Activated naive CD4-positive, alpha-beta T cell treated with anti-CD3 and anti-CD28 coated beads, Interleukin-2, amount 50 U/mL, for 72 hours (primary cell): Measurements from ENCODE around the gene CALN1. TPM values are rescaled to one million over a fixed set of nuclear protein-coding genes. Genes with fewer than 3 reads are reported as not detected.
"Not testable (repeated sequence)": the region's sequence is repeated elsewhere in the genome, so short reads cannot be mapped to it uniquely, and the experiment has no call there.

ENCODE experiments used
- ATAC-seq, 2 donors: fragments of 150-1000 bp; cut with Tn5 transposase; 2 replicates each; pipeline ENCODE4 v1.10.0; 2021; ENCODE audit warnings: mild to moderate bottlenecking in 2 of 2, moderate library complexity in 2 of 2
- DNase-seq, 2 donors: peaks; one replicate each; pipeline ENCODE4 v3.0.0; 2021 to 2022; ENCODE audit warnings: low spot score in 2 of 2
- H3K27ac Mint-ChIP-seq, 2 donors: one replicate each; pipeline ENCODE4 v1.8.0; 2022; ENCODE audit warnings: mild to moderate bottlenecking in 2 of 2, mixed read lengths in 2 of 2
- H3K36me3 Mint-ChIP-seq, 2 donors: one replicate each; pipeline ENCODE4 v1.8.0; 2022; ENCODE audit warnings: mixed read lengths in 2 of 2
- H3K9me3 Mint-ChIP-seq, 2 donors: one replicate each; pipeline ENCODE4 v1.8.0; 2022; ENCODE audit warnings: mixed read lengths in 2 of 2
- total RNA-seq, 2 donors: library from RNA; stranded (reverse); gene quantifications; one replicate each; pipeline ENCODE4 v1.2.3, GENCODE V29; 2022

CALN1 gene
- total RNA-seq, 2 donors from 2014 or later, result not detected

DNA sequence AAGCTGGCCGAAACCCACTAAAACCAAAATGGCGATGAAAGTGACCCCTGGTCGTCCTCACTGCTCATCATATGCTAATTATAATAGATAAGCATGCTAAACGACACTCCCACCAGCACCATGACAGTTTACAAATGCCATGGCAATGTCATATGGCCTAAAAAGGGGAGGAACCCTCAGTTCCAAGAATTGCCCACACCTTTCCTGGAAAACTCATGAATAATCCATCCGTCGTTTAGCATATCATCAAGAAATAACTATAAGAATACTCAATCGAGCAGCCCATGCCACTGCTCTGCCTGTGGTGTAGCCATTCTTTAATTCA is 422.0 kb downstream of the CALN1 start:
- Mint-ChIP-seq H3K27ac (no peak overlapping the region), H3K9me3 (peaks cover 4 to 24% of the 10 kb centered on the region in 2 donors), H3K36me3 (peaks cover 0 to 5% of the 10 kb centered on the region in 2 donors)
- DNase-seq, result no peak
- ATAC-seq, result no peak

DNA sequence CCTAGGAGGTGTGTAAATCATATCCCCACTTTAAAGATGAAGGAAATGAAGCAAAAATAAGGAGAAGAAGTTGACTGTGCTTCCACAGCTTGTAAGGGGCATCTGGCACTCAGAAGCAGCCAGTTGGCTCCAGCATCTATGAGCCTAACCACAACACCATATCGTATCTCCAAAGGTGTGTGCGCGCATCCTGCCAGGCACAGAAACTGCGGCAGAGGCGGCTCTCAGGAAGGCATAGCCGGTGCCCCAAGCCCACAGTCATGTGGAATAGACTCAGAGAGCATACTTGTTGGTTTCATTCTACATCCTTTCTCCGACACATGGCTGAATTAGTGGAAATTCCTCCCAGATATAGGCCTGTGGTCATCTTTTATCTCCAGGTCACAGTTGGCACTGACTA is 423.9 kb downstream of the CALN1 start:
- no peak overlapping the region for H3K27ac Mint-ChIP-seq
- no peak for ATAC-seq
- DNase-seq, result no peak
- peaks cover 10 to 25% of the 10 kb centered on the region in 2 donors for H3K9me3 Mint-ChIP-seq
- peaks cover 0 to 5% of the 10 kb centered on the region in 2 donors for H3K36me3 Mint-ChIP-seq

DNA sequence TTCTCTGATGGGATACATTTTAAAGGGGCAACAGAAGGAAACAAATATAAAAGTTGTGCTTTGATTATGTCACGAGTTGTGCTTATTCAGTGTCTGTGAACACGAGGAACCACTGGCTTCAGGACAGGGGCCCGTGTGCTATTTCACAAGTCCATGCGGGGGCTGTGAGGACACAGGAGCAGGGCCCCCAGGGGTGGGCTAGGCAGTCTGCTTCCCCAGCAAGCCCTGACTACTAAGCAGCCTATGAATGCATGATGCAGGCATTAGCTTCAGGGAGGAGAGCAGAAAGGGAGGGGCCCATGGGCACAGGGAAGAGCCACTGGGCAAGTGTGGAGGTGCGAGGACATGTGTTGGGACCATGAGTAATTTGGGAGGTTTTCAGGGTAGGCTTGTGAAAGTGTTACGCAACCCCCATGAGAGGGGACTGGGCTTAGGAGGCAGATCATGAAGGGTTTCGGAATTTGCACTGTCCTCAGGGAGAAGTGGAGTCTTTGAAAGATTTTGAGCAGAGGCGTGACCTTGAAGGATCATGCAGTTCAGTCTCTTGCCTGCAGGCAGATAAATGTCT is 424.9 kb downstream of the CALN1 start:
- Mint-ChIP-seq H3K9me3 (peaks cover 12 to 25% of the 10 kb centered on the region in 2 donors), H3K27ac (no peak overlapping the region), H3K36me3 (peaks cover 0 to 5% of the 10 kb centered on the region in 2 donors)
- DNase-seq (no peak), ATAC-seq (no peak)

DNA sequence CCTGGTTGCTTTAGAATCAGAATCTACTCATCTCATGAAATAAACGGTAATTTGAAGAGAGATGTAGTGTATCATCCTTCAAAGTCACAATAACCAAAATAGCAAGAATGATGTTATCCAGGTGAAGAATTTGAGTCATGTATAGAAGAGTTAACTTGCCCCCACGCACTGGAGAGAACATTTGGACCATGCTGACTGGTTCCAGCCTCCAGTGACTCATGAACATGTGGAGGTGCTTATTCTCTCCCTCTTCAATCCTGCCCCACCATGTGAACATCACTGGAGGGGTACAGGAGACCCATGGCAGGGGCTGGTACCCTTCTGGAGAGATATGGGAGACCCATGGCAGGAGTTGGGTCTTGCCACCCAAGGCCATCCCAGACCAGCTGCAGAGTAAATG is 427.8 kb downstream of the CALN1 start:
- Mint-ChIP-seq H3K36me3 (peaks cover 0 to 5% of the 10 kb centered on the region in 2 donors), H3K27ac (no peak overlapping the region), H3K9me3 (peaks cover 8 to 18% of the 10 kb centered on the region in 2 donors)
- ATAC-seq (no peak), DNase-seq (no peak)

DNA sequence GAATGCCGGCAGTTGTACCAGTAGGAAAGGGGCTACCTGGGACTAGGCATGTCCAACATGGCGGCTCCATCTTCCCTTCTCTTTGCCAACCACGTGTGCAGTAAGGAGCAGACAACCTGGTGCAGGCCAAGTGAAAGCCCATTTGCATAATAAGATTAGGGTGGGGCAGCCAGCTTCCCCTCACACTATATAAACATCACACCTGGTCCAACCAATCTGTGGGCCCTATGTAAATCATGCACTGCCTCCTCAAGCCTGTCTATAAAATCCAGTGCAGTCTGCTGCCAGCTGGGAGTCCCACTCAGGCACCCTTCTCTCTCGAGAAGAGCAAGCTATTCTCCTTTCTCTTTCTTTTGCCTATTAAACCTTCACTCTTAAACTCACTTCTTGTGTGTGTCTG is 429.3 kb downstream of the CALN1 start:
- no peak for ATAC-seq
- no peak for DNase-seq
- Mint-ChIP-seq H3K27ac (no peak overlapping the region), H3K9me3 (peaks cover 8 to 15% of the 10 kb centered on the region in 2 donors), H3K36me3 (peaks cover 0 to 5% of the 10 kb centered on the region in 2 donors)

DNA sequence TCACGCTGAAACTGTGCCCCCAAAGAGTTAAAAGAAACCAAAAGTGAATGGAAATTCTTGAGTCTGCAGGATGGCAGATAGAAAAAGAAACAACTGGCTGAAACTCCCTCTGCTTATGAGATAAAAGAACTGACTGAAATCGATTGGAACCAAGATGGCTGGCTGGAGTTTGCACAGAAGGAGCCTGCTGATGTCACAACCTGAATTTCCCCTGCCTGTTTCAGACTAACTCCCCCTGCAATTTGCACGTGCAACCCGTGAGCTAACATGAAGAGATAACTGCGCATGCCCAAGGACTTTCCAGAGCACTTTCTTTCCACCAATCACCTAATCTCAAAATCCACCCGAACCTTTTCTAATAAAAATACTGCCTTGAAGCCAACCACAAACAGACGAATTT is 435.5 kb downstream of the CALN1 start:
- ATAC-seq (no peak), DNase-seq (no peak)
- H3K9me3 Mint-ChIP-seq, result peaks cover 5 to 7% of the 10 kb centered on the region in 2 donors

DNA sequence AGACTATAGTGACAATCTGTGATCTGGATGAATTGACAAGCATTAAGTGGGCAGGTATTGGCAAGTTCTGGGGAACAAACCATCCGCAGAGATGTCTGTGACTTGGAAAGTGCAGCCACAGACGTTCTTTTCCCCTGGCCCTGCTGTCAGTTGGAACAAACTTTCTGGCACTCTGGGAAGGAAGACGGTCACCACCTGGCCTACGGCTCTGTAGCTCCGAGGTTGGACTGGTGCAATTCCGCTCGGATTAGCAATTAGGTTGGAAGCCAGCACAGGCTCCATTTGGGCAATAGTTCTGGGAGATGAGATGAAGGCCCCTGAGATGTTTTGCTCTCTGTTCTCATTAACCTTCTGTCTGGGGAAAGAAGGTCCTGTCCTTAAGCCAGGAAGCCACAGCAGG is 437.5 kb downstream of the CALN1 start:
- ATAC-seq (no peak), DNase-seq (no peak)
- H3K27ac Mint-ChIP-seq, result no peak overlapping the region
- H3K36me3 Mint-ChIP-seq, result no peaks in the 10 kb centered on the region
- H3K9me3 Mint-ChIP-seq, result peaks cover 5 to 7% of the 10 kb centered on the region in 2 donors

More for the DNA sequence above, 435.5 kb downstream of the CALN1 start:
- H3K36me3 Mint-ChIP-seq, result no peaks in the 10 kb centered on the region
- H3K27ac Mint-ChIP-seq, result no peak overlapping the region

DNA sequence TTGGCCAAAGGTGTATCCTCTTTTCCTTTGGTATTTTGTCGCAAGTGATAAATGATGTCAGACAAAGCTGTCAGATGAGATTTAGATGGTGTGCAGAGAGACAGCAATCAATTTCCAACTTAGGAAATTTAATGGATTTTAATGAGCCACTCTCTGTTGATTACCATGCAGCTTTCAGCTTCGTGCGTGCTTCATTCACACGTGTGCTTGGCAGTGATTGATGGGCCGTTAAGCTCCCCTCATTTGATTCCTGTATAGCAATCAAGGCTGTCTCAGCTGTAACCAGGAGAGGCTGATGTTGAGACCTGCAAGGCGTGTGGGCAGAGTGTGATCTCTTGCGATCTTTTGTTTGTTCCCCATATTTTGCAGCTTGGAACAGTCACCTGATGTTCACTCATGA is 439.6 kb downstream of the CALN1 start:
- Mint-ChIP-seq H3K27ac (no peak overlapping the region), H3K36me3 (no peaks in the 10 kb centered on the region), H3K9me3 (peaks cover 5 to 7% of the 10 kb centered on the region in 2 donors)
- ATAC-seq (no peak), DNase-seq (no peak)

DNA sequence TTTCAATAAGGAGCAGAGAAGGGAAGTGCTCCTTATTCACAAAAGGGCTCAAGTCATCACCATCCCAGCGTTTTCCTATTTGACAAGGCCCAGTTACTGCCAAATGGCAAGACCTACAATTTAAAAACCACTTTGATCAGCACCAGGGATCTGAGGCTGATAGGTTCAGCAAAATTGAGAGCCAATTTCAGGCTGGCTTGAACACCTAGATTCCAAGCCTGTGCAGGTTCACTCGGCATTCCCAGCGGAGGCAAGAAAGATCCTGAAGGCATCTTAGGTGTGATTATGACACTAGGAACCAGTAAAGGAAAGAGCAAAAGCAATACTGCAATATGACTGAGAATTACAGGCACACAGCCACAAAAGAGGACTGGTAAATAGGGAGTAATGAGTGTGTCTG is 441.4 kb downstream of the CALN1 start:
- H3K27ac Mint-ChIP-seq, result no peak overlapping the region
- DNase-seq, result no peak
- no peak for ATAC-seq
- no peaks in the 10 kb centered on the region for H3K36me3 Mint-ChIP-seq
- H3K9me3 Mint-ChIP-seq, result no peaks in the 10 kb centered on the region

DNA sequence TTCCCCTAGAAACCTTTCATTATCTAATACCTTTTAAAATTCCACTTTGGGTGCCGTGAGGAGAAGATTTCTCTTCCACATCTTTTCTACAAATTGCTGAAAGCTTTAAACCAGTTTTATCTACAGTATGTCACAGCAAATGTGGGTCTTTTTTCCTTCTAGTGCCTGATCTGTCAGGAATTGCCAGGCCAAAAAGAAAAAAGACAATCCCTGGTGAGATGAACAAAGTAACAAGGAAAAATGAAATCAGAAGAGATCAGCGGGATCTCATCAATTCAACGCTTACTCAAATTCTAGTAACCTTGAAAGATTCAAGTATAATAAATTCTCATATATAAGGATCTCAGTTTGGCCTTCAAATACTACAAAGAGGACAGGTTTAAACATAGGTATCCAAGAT is 449.5 kb downstream of the CALN1 start:
- DNase-seq (no peak), ATAC-seq (no peak)
- Mint-ChIP-seq H3K9me3 (peaks cover 0 to 7% of the 10 kb centered on the region in 2 donors), H3K36me3 (no peaks in the 10 kb centered on the region), H3K27ac (no peak overlapping the region)

DNA sequence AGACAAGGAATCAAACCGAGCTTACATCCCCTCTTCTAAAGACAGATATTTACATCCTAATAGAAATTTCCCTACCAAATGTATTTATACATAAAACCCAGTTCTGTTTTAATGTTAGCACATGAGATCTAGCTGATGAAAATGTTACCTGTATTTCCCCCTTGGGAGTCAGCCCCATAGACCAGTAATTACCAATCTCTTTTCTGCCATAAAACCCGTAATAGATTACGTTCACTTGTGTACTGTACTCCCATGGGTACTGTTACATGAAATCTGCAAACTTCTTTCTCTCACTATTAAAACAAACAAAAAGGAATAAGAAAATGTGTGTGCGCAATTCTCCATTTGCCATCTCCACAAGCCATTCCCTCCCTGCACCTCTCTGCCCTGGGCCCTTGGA is 450.9 kb downstream of the CALN1 start:
- Mint-ChIP-seq H3K27ac (no peak overlapping the region), H3K9me3 (peaks cover 0 to 7% of the 10 kb centered on the region in 2 donors), H3K36me3 (no peaks in the 10 kb centered on the region)
- DNase-seq (no peak), ATAC-seq (no peak)

DNA sequence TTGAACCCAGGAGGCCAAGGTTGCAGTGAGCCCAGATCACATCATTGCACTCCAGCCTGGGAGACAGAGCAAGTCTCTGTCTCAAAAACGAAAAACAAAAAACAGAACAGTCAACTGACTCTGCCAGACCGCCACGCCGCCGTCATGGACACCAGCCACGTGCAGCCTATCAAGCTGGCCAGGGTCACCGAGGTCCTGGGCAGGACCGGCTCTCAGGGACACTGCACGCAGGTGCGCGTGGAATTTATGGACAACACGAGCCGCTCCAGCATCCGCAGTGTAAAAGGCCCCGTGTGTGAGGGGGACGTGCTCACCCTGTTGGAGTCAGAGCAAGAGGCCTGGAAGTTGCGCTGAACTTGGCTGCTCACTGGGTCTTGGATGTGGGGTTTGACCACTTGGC is 470.0 kb downstream of the CALN1 start:
- Mint-ChIP-seq H3K27ac (no peak overlapping the region), H3K9me3 (peaks cover 11 to 14% of the 10 kb centered on the region in 2 donors), H3K36me3 (no peaks in the 10 kb centered on the region)
- ATAC-seq (no peak), DNase-seq (no peak)

DNA sequence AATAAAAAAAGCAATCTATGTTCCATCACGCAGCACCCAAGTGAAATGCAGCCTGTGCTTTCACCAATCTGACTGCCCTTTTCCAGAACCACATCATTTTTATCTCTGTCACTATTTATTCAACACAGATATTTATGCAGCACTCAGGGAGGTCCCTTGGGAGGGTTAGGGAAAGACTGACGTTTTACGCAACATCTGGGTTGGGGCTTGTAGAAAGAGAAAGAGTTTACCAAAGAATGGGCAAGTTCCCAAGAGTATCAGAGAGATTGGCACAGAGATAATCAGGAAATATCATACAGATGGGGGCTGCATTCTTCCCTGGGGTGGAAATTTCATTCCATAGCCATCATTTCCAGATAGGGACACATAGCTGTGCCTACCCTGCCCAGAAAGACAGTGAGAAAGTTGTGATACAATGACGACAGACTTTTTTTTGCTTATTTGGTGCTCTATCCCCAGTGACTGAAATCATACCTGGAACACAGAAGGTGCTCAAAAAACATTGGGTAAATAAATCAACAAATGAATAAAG is 474.2 kb downstream of the CALN1 start:
- Mint-ChIP-seq H3K36me3 (no peaks in the 10 kb centered on the region), H3K27ac (no peak overlapping the region), H3K9me3 (peaks cover 28 to 36% of the 10 kb centered on the region in 2 donors)
- ATAC-seq, result no peak
- no peak for DNase-seq

DNA sequence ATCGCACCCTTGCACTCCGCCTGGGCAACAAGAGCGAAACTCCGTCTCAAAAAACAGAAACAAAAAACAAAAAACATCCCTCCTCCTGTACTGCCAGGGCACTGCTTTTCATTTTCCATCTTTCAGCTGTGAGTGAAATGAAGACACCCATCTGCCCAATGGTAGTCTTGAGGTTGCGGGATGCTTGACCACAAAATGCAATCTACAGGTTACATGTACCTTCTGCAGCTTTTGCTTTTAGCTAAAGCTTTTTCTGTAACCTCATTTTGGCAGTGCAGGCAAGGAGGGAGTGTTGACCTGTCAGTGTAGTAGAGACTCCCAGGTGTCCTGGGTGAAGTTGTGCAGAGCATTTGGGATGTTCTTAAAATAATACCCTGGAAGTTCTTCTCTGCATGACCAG is 476.5 kb downstream of the CALN1 start:
- no peak for ATAC-seq
- H3K9me3 Mint-ChIP-seq, result peaks cover 21 to 36% of the 10 kb centered on the region in 2 donors

DNA sequence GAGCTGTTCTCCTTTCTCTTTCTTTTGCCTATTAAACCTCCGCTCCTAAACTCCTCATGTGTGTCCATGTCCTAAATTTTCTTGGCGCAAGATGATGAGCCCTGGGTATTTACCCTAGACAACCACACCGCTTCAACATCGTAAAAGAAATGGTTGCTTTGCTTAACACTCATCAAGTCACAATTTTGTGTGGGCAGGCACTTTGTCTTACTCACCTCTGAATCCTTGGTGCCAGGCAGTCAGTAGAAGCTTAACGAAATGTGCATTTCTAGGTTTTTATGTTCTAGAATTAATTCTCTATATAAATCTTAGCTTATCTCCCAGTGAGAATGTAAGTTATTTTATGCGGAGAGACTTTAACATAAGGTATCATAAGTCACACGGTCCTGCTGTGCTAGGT is 478.7 kb downstream of the CALN1 start:
- peaks cover 27 to 37% of the 10 kb centered on the region in 2 donors for H3K9me3 Mint-ChIP-seq
- H3K27ac Mint-ChIP-seq, result no peak overlapping the region
- DNase-seq (no peak), ATAC-seq (no peak)
- peaks cover 0 to 4% of the 10 kb centered on the region in 2 donors for H3K36me3 Mint-ChIP-seq

More for the DNA sequence above, 476.5 kb downstream of the CALN1 start:
- H3K27ac Mint-ChIP-seq, result no peak overlapping the region
- no peak for DNase-seq
- H3K36me3 Mint-ChIP-seq, result peaks cover 0 to 1% of the 10 kb centered on the region in 2 donors

DNA sequence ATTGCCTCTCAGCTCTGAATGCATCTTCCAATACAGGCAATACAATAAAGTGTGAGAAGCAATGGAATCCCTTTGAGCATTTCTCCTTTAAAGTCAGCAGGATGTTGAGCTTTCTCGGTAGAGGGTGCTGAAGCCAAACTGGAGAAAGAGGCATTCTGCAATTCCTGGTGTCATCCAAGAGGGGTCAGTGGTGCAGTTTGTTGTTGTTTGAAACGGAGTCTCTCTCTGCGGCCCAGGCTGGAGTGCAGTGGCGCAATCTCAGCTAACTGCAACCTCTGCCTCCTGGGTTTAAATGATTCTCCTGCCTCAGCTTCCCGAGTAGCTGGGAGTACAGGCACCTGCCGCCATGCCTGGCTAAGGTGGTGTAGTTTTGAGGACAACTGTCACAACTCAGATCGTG is 486.5 kb downstream of the CALN1 start:
- no peak for ATAC-seq
- peaks cover 6 to 13% of the 10 kb centered on the region in 2 donors for H3K36me3 Mint-ChIP-seq
- no peak for DNase-seq
- H3K27ac Mint-ChIP-seq, result no peak overlapping the region
- H3K9me3 Mint-ChIP-seq, result peaks cover 23 to 31% of the 10 kb centered on the region in 2 donors

DNA sequence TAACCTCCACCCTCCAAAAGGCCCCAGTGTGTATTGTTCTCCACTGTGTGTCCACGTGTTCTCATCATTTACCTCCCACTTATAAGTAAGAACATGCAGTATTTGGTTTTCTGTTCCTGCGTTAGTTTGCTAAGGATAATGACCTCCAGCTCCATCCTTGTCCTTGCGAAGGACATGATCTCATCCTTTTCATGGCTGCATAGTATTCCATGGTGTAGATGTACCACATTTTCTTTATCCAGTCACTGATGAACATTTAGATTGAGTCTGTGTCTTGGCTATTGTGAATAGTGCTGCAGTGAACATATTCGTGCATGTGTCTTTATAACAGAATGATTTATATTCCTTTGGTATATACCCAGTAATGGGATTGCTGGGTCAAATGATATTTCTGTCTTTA is 497.9 kb downstream of the CALN1 start:
- not testable (repeated sequence) for ATAC-seq, H3K27ac Mint-ChIP-seq, H3K36me3 Mint-ChIP-seq, DNase-seq
- H3K9me3 Mint-ChIP-seq, result peaks cover 18 to 36% of the 10 kb centered on the region in 2 donors

DNA sequence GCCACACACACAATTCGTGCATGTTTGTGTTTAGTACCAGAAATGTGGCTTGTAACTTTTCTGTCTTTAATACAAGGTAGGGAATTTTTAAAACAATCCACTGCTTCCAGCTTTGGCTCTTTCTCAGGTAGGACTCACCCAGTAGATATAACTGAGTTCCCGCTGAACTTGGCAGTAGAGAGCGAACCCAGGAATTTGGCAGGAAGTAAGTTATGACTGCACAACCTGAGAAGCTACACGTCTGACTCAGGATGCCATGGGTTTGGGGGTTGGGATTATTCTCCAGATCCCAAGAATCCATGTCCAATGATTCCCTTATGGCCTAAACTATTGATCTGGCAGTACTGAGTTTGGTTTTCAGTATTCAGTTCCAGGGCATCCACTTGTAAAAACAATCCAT is 499.7 kb downstream of the CALN1 start:
- Mint-ChIP-seq H3K36me3 (no peaks in the 10 kb centered on the region), H3K9me3 (peaks cover 16 to 35% of the 10 kb centered on the region in 2 donors), H3K27ac (no peak overlapping the region)
- ATAC-seq (no peak), DNase-seq (no peak)
